Loucy (cell line): ENCODE data around the gene CDC37.

Experiments used
- H2AFZ ChIP-seq: fragments of 200-600 bp; sonication (generic); 2 replicates; pipeline ENCODE4 v1.6.0; 2016; ENCODE audit warnings: antibody characterized with exemption, mild to moderate bottlenecking, low read length, moderate library complexity
- H3F3A ChIP-seq: fragments of 200-600 bp; 2 replicates; pipeline ENCODE4 v1.6.0; 2016; ENCODE audit warnings: antibody characterized with exemption, low read depth, mild to moderate bottlenecking
- H3K27me3 ChIP-seq: fragments of 200-600 bp; sonication (generic); 2 replicates; pipeline ENCODE4 v1.6.1; 2014; ENCODE audit warnings: low read length, mild to moderate bottlenecking; ENCODE audit not compliant: insufficient read depth, poor library complexity, severe bottlenecking
- H3K36me3 ChIP-seq: fragments of 200-600 bp; sonication (generic); 2 replicates; pipeline ENCODE4 v1.6.1; 2016; ENCODE audit warnings: low read length; ENCODE audit not compliant: insufficient read depth
- H3K4me1 ChIP-seq: fragments of 200-600 bp; sonication (generic); 2 replicates; pipeline ENCODE4 v1.5.1; 2014; ENCODE audit warnings: low read length, mild to moderate bottlenecking; ENCODE audit not compliant: insufficient read depth, poor library complexity, severe bottlenecking
- H3K4me2 ChIP-seq: fragments of 200-600 bp; sonication (generic); 2 replicates; pipeline ENCODE4 v1.6.0; 2014; ENCODE audit warnings: antibody characterized with exemption, low read length, low read depth, mild to moderate bottlenecking; ENCODE audit not compliant: poor library complexity, severe bottlenecking
- H3K4me3 ChIP-seq: fragments of 200-600 bp; sonication (generic); 2 replicates; pipeline ENCODE4 v1.5.1; 2014; ENCODE audit warnings: low read length, mild to moderate bottlenecking, mixed read lengths; ENCODE audit not compliant: poor library complexity, severe bottlenecking
- H3K79me2 ChIP-seq: fragments of 200-600 bp; sonication (generic); 2 replicates; pipeline ENCODE4 v1.6.1; 2014; ENCODE audit warnings: low read length; ENCODE audit not compliant: insufficient read depth
- H3K9ac ChIP-seq: fragments of 200-600 bp; sonication (generic); 2 replicates; pipeline ENCODE4 v1.6.0; 2014; ENCODE audit warnings: mild to moderate bottlenecking, low read depth, low read length, moderate library complexity; ENCODE audit not compliant: poor library complexity, severe bottlenecking
- H3K9me2 ChIP-seq: fragments of 200-600 bp; sonication (generic); replicated peaks from 2 replicates; pipeline ENCODE4 v1.6.1; 2016; ENCODE audit warnings: low read depth, low read length, mixed read lengths
- H3K9me3 ChIP-seq: fragments of 200-600 bp; sonication (generic); 2 replicates; pipeline ENCODE4 v1.6.1; 2014; ENCODE audit warnings: mild to moderate bottlenecking, antibody characterized with exemption, low read length, low read depth; ENCODE audit not compliant: insufficient read depth
- H4K20me1 ChIP-seq: fragments of 200-600 bp; sonication (generic); 2 replicates; pipeline ENCODE4 v1.6.0; 2014; ENCODE audit warnings: antibody characterized with exemption, low read length, mild to moderate bottlenecking; ENCODE audit not compliant: insufficient read depth, poor library complexity, severe bottlenecking
- EZH2phosphoT487 ChIP-seq: fragments of 200-600 bp; IDR thresholded peaks from 2 replicates; pipeline ENCODE4 v1.6.1; 2018; ENCODE audit warnings: antibody characterized with exemption, mild to moderate bottlenecking, moderate library complexity, borderline replicate concordance
- TF ChIP-seq, protein P1 (sequence below): fragments of 200-600 bp; sonication (generic); conservative IDR thresholded peaks from 2 replicates; pipeline ENCODE4 v1.5.1; 2014; ENCODE audit warnings: mild to moderate bottlenecking, antibody characterized with exemption, low read length

The CDC37 gene

DNA sequence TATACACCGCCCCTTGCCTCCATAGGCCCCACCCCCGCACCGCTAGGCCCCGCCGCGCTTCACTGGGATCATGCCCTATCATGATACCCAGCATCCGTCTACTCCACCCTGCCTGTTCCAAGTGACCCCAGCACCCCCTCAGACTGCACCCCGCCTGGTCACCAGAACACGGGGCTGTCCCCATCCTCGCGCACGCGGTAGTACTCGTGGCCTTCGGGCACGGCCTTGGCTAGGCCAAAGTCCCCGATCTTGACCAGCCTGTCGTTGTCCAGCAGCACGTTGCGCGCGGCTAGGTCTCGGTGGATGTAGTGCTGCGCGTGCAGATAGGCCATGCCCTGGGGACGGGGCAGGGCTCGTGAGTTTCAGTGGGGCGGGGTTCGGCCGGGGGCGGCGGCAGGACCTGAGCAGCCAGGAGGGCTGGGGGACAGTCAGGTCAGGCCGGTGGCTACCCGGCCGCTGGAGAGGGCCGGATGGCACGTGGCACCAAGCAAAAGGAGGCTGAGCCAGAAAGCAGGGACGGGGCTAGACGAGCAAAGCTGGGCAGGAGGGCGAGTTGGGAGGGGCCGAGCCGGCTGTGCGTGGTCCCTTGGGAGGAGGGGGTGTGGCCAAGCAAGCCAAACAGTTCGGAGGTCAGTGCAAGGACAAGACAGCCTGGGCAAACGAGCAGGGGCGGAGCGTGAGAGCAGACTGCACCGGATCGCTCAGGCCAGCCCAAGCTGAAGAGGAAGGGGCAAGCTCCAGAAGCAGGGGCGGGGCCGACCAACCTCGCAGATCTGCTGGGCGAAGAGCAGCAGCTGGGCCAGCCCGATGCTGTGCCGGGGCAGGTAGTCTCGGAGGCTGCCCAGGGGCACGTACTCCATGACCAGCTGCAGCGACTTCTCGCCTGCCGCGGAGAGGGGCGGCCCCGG lies 50.3 kb downstream of the CDC37 start:
- no peak overlapping the region for H3K9ac ChIP-seq
- H3K4me2 ChIP-seq, result no peak overlapping the region

DNA sequence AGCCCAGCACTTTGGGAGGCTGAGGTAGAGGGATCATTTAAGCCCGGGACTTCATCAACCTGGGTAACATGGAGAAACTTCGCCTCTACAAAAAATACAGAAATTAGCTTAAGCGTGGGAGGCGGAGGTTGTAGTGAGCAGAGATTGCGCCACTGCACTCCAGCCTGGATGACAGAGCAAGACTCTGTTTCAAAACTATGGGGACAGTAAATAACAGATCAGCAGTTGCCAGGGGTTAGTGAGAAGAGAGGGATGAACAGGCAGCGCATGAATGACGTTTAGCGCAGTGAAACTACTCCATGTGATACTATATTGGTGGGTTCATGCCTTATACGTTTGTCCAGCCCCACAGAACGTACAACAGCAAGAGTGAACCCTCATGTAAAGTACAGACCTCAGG lies 56.8 kb downstream of the CDC37 start:
- TF ChIP-seq, protein P1, sequence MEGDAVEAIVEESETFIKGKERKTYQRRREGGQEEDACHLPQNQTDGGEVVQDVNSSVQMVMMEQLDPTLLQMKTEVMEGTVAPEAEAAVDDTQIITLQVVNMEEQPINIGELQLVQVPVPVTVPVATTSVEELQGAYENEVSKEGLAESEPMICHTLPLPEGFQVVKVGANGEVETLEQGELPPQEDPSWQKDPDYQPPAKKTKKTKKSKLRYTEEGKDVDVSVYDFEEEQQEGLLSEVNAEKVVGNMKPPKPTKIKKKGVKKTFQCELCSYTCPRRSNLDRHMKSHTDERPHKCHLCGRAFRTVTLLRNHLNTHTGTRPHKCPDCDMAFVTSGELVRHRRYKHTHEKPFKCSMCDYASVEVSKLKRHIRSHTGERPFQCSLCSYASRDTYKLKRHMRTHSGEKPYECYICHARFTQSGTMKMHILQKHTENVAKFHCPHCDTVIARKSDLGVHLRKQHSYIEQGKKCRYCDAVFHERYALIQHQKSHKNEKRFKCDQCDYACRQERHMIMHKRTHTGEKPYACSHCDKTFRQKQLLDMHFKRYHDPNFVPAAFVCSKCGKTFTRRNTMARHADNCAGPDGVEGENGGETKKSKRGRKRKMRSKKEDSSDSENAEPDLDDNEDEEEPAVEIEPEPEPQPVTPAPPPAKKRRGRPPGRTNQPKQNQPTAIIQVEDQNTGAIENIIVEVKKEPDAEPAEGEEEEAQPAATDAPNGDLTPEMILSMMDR, result no peak
- TF ChIP-seq EZH2phosphoT487, result no peak
- H3K9me3 ChIP-seq, result no peaks in the 10 kb centered on the region
- no peak overlapping the region for H3K4me3 ChIP-seq
- no peaks in the 10 kb centered on the region for H3K27me3 ChIP-seq
- no peak overlapping the region for H3K9ac ChIP-seq
- H4K20me1 ChIP-seq, result no peaks in the 10 kb centered on the region
- no peaks in the 10 kb centered on the region for H3K4me1 ChIP-seq
- no peak overlapping the region for H3K4me2 ChIP-seq
- no peaks in the 10 kb centered on the region for H3K79me2 ChIP-seq
- H2AFZ ChIP-seq, result no peak overlapping the region
- no peaks in the 10 kb centered on the region for H3K9me2 ChIP-seq
- no peaks in the 10 kb centered on the region for H3F3A ChIP-seq
- H3K36me3 ChIP-seq, result peaks cover 7% of the 10 kb centered on the region; the same call in 1 of the 2 replicates

More for the DNA sequence above, 50.3 kb downstream of the CDC37 start:
- Histone ChIP-seq H4K20me1 (no peaks in the 10 kb centered on the region), H3F3A (no peaks in the 10 kb centered on the region), H3K9me3 (no peaks in the 10 kb centered on the region), H3K4me1 (no peaks in the 10 kb centered on the region), H3K36me3 (peaks cover 34% of the 10 kb centered on the region; the same call in 1 of the 2 replicates), H3K4me3 (no peak overlapping the region), H3K9me2 (no peaks in the 10 kb centered on the region), H3K27me3 (no peaks in the 10 kb centered on the region), H2AFZ (no peak overlapping the region), H3K79me2 (no peaks in the 10 kb centered on the region)
- no peak for TF ChIP-seq EZH2phosphoT487
- TF ChIP-seq, protein P1, result no peak

DNA sequence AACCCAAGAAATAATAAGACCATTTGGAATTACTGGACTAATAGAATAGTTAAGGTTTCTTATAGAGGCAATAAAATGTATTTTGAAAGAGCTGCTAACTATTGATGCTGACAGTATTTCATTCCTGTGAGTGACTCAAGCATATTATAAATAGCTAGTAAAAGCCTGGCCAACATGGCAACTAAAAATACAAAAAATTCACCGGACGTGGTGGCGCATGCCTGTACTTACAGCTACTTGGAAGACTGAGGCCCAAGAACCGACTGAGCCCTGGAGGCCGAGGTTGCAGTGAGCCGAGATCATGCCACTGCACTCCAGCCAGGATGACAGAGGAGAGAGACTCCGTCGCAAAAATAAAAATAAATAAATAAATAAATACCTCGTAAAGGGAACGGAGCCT lies 58.6 kb downstream of the CDC37 start:
- Histone ChIP-seq H3K4me2 (no peak overlapping the region), H3F3A (no peaks in the 10 kb centered on the region), H3K36me3 (no peaks in the 10 kb centered on the region), H3K4me3 (no peak overlapping the region), H3K9me2 (no peaks in the 10 kb centered on the region), H3K9me3 (no peaks in the 10 kb centered on the region), H3K79me2 (no peaks in the 10 kb centered on the region), H4K20me1 (no peaks in the 10 kb centered on the region), H3K4me1 (peaks cover 9% of the 10 kb centered on the region), H3K27me3 (no peaks in the 10 kb centered on the region), H2AFZ (no peak overlapping the region), H3K9ac (no peak overlapping the region)
- TF ChIP-seq EZH2phosphoT487, result no peak
- TF ChIP-seq, protein P1, result no peak
